Memory B cell (primary cell): ENCODE measurements around the gene ZFP36L2.

ENCODE experiments used
- ATAC-seq: fragments of 150-1000 bp; cut with Tn5 transposase; 2 replicates; pipeline ENCODE4 v1.10.0; 2021; ENCODE audit warnings: low read depth, mild to moderate bottlenecking, moderate library complexity
- DNase-seq, 2 donors: peaks; one replicate each; pipeline ENCODE4 v3.0.0; 2022; ENCODE audit warnings: low spot score in 2 of 2
- H3K27ac Mint-ChIP-seq: one replicate; pipeline ENCODE4 v1.8.0; 2022; ENCODE audit warnings: mild to moderate bottlenecking, moderate library complexity, mixed read lengths
- H3K27me3 Mint-ChIP-seq: one replicate; pipeline ENCODE4 v1.8.0; 2022; ENCODE audit warnings: mixed read lengths
- H3K36me3 Mint-ChIP-seq: one replicate; pipeline ENCODE4 v1.8.0; 2022; ENCODE audit warnings: mild to moderate bottlenecking, mixed read lengths
- H3K4me1 Mint-ChIP-seq: one replicate; pipeline ENCODE4 v1.8.0; 2022; ENCODE audit warnings: mixed read lengths
- H3K4me3 Mint-ChIP-seq: one replicate; pipeline ENCODE4 v1.8.0; 2022; ENCODE audit warnings: mild to moderate bottlenecking, moderate library complexity, mixed read lengths
- H3K9me3 Mint-ChIP-seq: one replicate; pipeline ENCODE4 v1.8.0; 2022; ENCODE audit warnings: mixed read lengths

Gene ZFP36L2

DNA sequence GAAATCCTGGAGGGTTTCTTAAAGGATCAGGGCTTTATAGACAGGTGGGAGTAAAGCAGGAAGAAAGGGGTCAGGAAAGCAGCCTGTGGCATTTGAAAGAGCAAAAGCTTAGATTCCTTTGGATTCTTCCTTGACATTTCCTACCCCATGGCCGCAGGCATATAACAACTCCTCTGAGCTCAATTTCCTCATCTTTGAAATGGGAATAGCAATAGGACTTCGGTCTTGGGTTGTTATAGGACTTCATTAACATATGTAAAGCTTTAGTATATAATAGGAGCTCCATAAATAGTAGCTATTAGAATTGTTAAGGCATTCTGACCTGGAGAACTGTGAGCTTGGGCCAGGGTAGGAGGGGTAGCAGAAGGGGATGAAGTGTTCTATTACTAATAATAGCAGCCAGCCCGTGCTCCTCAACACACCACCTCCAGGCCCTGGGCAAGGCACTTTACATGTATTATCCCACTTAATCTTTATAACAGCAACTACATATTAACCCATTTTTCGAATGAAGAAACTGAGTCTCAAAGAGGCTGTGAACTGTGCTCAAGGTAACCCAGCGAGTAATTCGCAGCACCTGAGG lies 10.6 kb downstream of the ZFP36L2 start:
- peaks cover 27% of the 10 kb centered on the region for H3K4me1 Mint-ChIP-seq
- no peaks in the 10 kb centered on the region for H3K9me3 Mint-ChIP-seq
- DNase-seq (no peak), ATAC-seq (no peak)
- H3K27me3 Mint-ChIP-seq: no peaks in the 10 kb centered on the region
- peaks cover 3% of the 10 kb centered on the region for H3K36me3 Mint-ChIP-seq
- H3K27ac Mint-ChIP-seq: no peak overlapping the region
- no peak overlapping the region for H3K4me3 Mint-ChIP-seq

DNA sequence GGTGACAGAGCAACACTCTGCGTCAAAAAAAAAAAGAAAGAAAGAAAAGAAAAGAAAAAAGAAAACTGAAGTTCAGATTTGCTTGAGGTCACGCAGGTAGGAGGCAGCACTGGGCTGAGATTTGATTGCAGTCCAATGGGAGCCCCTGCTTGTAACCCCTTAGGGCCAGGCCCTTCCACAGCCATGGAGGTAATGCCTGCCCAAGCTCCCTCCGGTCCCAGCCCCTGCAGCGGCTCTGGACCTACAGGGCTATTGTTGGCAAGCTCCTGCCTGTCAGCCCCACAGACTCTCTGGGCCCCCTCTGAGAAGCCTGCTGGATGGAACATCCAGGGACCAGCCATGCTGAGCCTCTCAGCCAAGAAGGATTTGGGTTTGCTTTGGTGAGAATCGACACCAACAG lies 12.2 kb downstream of the ZFP36L2 start:
- Mint-ChIP-seq H3K9me3 (no peaks in the 10 kb centered on the region), H3K4me3 (no peak overlapping the region), H3K27me3 (no peaks in the 10 kb centered on the region), H3K36me3 (peaks cover 3% of the 10 kb centered on the region), H3K4me1 (peaks cover 22% of the 10 kb centered on the region), H3K27ac (no peak overlapping the region)
- DNase-seq: no peak
- ATAC-seq: no peak

DNA sequence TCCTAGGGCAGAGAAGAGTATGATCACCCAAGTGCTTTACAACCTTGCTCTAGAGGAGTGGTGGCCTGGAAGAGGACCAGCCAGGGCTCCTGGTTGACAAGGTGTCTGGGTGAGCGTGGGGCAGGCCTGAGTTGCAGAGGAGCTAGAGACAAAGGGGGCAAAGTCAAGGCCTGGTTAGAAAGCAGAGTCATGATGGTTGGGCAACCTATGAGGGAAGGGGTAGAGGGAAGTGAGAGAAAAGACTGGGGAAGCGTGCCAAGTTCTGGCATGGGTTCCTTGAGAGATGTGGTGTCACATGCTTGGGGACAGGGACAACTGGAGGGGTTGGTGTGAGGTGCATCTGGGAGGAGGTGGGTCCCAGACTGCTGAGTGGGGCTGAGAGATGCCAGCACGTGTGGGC lies 13.5 kb downstream of the ZFP36L2 start:
- DNase-seq (no peak), ATAC-seq (peak; percentile 61)
- Mint-ChIP-seq H3K27ac (no peak overlapping the region), H3K4me1 (peaks cover 16% of the 10 kb centered on the region), H3K4me3 (peak overlapping the region; percentile 9), H3K27me3 (no peaks in the 10 kb centered on the region), H3K9me3 (no peaks in the 10 kb centered on the region), H3K36me3 (peaks cover 3% of the 10 kb centered on the region)

DNA sequence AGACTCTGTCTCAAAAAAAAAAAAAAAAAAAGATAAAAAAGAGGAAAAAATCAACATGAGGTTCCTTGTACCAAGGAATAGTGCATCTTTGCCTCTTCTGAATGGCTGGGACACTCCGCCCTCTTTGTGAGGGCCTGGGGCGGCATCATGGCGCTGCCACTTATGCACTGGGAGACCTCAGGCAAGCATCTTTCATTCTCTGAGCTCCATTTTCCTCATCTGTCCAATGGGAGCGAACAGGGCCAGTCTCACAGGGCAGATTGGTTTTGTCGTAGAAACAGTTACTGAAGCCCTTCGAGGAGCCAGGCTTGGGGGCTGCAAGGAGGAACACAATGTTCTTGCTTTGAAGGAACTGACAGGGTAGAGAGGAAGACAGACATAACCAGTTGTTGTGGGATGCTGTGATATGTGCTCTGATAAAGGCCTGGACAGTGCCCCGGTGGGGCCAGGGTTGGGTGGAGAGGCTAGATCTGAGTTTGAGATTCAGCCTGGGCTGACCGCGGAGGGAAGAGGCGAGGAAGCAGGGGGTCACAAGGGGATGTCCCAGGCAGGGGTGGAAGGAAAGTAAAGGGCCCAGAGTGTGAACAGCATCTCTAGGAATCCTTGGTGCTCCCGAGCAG lies 14.1 kb downstream of the ZFP36L2 start:
- no peaks in the 10 kb centered on the region for H3K9me3 Mint-ChIP-seq
- DNase-seq: no peak
- H3K4me3 Mint-ChIP-seq: no peak overlapping the region
- peaks cover 17% of the 10 kb centered on the region for H3K4me1 Mint-ChIP-seq
- H3K27ac Mint-ChIP-seq: no peak overlapping the region
- ATAC-seq: no peak
- H3K36me3 Mint-ChIP-seq: peaks cover 3% of the 10 kb centered on the region
- H3K27me3 Mint-ChIP-seq: no peaks in the 10 kb centered on the region

DNA sequence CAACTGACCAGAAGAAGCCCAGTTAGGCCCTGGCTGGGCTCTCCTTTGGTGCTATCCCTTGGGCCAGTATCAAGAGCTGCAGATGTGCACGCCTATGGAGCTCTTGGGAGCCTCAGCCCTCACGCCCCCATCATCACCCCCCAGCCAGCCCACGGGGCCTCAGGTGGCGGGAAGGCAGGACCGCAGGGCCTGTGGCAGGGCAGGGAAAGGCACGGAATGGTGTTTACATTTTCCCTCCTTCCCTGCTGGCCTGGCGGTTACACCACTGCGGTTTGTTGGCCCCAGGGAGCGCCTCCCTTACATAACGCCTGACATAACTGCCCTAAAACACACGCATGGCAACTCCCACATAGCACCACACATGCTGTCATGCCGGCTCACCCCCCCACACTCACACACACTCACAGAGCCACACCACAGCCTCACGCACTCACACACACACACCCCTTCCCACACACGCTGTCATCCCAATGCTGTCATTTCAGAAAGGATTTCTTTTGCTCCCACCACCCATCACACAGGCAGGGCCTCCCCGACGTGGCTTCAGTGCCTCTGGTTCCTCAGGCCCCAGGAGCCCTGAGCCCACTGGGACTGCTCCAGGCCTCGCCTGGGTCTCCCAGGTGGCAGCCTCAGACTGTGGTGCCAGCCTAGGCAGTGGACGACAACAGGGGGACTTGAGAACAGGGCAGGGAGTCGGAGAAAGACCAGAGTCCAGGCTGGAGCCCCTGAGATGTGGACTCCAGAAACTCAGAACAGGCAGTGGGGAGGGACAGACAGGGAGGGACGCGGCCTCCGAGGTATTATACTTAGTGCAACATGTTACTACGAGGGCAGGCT lies 15.7 kb downstream of the ZFP36L2 start:
- ATAC-seq: no peak
- H3K36me3 Mint-ChIP-seq: peaks cover 3% of the 10 kb centered on the region
- no peaks in the 10 kb centered on the region for H3K9me3 Mint-ChIP-seq
- no peak overlapping the region for H3K4me3 Mint-ChIP-seq
- H3K27ac Mint-ChIP-seq: no peak overlapping the region
- no peak for DNase-seq
- no peaks in the 10 kb centered on the region for H3K27me3 Mint-ChIP-seq
- peaks cover 21% of the 10 kb centered on the region for H3K4me1 Mint-ChIP-seq

DNA sequence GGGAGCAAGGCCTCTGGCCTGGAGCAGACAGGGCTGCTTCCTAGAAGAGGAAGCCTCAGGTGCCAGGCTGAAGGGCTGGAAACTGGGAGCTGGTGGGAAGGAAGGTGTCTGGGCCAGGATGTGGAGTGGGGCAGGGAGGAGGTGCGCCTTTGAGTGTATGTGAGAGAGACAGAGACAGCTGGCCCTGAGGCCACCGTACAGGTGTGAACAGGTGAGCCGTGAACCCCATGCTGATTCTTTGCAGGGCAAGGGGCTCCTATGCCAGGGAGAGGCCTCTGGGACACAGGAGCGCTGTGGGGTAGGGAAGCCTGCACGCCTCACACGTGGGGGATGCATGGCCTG lies 16.3 kb downstream of the ZFP36L2 start:
- H3K9me3 Mint-ChIP-seq: no peaks in the 10 kb centered on the region
- H3K36me3 Mint-ChIP-seq: peaks cover 3% of the 10 kb centered on the region

DNA sequence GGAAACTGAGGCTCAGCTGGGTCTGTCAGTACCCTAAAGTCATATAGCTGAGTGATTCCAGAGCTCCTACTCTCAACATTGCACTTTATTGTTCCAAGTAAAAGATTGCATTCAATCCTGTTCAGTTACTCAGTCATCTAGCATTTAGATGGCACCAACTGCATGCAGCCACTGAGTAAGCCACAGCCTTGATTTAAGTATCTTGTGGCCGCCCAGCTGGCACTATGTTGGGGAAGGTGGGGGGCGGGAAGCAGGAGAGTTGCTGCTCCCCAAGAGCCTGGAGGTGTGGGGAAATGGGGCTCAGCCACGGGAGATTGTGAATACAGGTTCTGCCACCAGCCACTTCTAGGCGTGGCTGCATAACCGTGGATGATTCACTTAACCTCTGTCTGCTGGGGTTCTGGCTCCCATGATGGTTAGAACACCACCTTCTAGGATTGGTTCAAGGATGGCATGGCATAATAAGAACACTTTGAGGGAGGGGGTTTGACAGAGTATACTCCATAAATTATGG lies 17.1 kb downstream of the ZFP36L2 start:
- Mint-ChIP-seq H3K9me3 (no peaks in the 10 kb centered on the region), H3K36me3 (peaks cover 3% of the 10 kb centered on the region)

More for the DNA sequence above, 16.3 kb downstream of the ZFP36L2 start:
- Mint-ChIP-seq H3K4me1 (peaks cover 21% of the 10 kb centered on the region), H3K4me3 (no peak overlapping the region), H3K27ac (no peak overlapping the region), H3K27me3 (no peaks in the 10 kb centered on the region)
- no peak for DNase-seq
- no peak for ATAC-seq

DNA sequence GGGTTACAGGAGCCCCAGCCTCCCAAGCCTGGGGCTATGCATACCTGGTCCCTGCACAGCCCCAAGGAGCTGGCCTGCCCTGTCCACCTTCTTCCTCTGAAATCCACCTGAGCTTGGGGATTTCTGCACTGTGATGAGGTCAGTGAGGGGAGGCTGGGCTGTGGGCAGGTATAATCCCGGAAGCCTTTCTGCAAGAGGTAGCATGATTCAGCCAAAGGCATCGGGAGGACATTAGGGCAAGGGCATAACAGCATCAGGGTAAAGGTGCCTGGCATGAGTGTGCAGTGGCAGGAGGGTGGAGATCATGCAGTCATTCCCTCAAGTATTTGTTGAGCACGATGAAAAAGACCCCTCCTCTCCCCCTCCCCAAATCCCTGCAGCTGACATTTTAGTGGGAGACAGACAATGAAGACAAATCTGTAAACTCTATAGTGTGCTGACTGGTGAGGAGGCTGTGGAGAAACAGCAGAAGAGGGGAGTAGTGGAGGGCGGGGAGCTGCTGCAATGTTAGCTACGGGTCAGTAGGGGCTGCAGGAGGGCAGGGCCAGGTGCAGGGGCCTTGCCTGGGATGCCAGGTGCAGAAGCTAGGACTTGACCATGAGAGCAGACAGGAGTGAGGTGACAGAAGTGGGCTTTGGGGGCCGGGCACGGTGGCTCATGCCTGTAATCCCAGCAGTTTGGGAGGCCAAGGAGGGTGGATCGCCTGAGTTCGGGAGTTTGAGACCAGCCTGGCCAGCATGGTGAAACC lies 18.7 kb downstream of the ZFP36L2 start:
- Mint-ChIP-seq H3K9me3 (no peaks in the 10 kb centered on the region), H3K36me3 (no peaks in the 10 kb centered on the region), H3K4me1 (peaks cover 19% of the 10 kb centered on the region), H3K27ac (no peak overlapping the region), H3K4me3 (no peak overlapping the region), H3K27me3 (no peaks in the 10 kb centered on the region)
- no peak for ATAC-seq
- DNase-seq: no peak

More for the DNA sequence above, 17.1 kb downstream of the ZFP36L2 start:
- Mint-ChIP-seq H3K27me3 (no peaks in the 10 kb centered on the region), H3K4me3 (no peak overlapping the region), H3K27ac (no peak overlapping the region), H3K4me1 (peaks cover 21% of the 10 kb centered on the region)
- DNase-seq: no peak
- ATAC-seq: no peak

DNA sequence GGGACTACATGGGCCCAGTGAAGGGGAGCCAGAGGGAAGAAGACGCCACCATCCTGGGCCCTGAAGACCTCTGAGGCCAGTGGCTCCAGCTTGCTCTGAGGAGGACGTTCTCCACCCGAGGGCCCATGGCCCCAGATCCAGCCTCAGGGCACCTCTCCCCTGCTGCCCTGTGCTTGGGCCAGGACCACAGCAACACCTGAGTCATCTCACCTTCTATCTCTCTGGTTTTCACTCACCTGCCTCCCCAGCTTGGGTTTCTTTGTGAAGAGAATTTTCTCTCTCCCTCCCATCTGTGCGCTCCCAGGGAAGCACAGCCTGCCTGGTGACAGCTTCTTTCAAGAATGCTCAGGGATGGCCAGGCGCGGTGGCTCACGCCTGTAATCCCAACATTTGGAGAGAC lies 19.8 kb downstream of the ZFP36L2 start:
- DNase-seq (no peak), ATAC-seq (no peak)
- no peaks in the 10 kb centered on the region for H3K9me3 Mint-ChIP-seq
- H3K4me1 Mint-ChIP-seq: peaks cover 18% of the 10 kb centered on the region
- H3K4me3 Mint-ChIP-seq: no peak overlapping the region
- H3K36me3 Mint-ChIP-seq: peaks cover 2% of the 10 kb centered on the region
- no peak overlapping the region for H3K27ac Mint-ChIP-seq
- H3K27me3 Mint-ChIP-seq: no peaks in the 10 kb centered on the region

DNA sequence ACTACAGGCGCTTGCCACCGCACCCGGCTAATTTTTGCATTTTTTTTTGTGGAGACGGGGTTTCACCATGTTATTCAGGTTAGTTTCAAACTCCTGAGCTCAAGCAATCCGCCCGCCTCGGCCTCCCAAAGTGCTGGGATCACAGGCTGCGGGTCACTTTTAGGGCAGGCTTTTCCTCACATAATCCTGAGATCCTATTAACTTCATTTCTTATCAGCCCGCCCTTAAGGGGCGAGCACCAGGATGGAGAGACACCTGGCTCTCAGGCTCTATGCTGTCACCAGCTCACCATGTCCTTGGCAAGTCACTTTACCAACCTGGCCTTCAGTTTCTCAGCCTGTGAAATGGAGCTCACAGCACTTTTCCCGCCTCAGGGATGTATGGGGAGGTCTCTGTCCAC lies 23.0 kb downstream of the ZFP36L2 start:
- no peak for DNase-seq
- no peak for ATAC-seq
- H3K4me1 Mint-ChIP-seq: peaks cover 15% of the 10 kb centered on the region
- H3K27me3 Mint-ChIP-seq: no peaks in the 10 kb centered on the region
- no peak overlapping the region for H3K27ac Mint-ChIP-seq
- H3K4me3 Mint-ChIP-seq: no peak overlapping the region
- peaks cover 2% of the 10 kb centered on the region for H3K36me3 Mint-ChIP-seq
- no peaks in the 10 kb centered on the region for H3K9me3 Mint-ChIP-seq

DNA sequence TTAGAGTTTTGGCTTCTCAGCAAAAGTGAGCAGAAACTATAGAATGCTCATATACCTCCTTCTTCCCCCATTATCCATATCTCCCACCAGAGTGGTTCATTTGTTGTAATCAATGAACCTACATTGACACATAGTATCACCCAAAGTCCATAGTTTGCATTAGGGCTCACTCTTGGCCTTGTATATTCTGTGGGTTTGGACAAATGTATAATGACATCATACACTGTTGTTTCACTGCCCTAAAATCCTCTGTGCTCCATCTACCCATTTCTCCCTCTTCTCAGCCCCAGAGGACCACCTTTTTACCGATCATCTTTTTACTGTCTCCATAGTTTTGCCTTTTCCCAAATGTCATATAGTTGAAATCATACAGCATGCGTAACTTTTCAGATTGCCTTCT lies 24.1 kb downstream of the ZFP36L2 start:
- DNase-seq: no peak
- Mint-ChIP-seq H3K27ac (no peak overlapping the region), H3K36me3 (peaks cover 2% of the 10 kb centered on the region), H3K9me3 (no peaks in the 10 kb centered on the region), H3K27me3 (no peaks in the 10 kb centered on the region), H3K4me3 (no peak overlapping the region), H3K4me1 (peaks cover 13% of the 10 kb centered on the region)
- ATAC-seq: no peak

DNA sequence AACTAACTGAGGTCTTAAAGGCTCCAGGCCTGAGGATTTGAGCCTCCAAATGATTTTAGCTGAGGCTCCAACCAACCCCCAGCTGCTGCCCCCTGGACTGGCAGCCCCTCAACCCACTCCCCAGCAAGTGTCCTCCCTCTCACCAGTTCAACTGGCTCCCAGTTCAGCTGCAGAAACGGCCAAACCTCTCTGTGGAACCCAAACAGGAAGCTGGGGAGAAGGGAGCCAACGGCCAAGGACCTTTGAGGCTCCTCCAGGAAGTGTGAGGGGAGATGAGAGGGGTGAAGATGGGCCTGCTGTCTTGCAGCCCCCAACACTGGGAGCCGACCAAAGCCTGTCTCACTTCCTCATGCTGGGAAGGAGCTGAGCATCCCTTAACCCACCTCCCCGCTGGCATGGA lies 24.9 kb downstream of the ZFP36L2 start:
- Mint-ChIP-seq H3K36me3 (peaks cover 2% of the 10 kb centered on the region), H3K4me3 (no peak overlapping the region), H3K27ac (no peak overlapping the region), H3K4me1 (peaks cover 19% of the 10 kb centered on the region), H3K27me3 (no peaks in the 10 kb centered on the region), H3K9me3 (peaks cover under 1% of the 10 kb centered on the region)
- no peak for DNase-seq
- ATAC-seq: no peak

DNA sequence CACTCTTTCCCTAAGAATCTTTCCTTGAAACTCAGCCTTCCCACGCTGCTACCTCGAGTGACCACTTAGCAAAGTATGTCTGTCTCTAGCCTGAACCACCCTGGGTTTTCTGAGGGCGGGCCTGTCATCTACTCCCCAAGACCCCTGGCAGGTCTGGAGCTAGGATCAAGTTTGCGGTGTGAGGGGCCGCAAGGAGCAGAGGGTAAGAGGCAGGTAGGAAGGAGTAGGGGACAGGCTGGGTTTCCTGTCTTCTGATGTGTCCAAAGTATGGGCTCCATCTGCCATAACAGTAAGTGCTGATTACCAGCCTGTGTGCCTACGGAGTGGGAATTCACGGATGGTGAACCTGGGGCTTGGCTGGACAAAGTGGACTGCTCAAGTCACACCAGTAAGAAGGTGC lies 25.4 kb downstream of the ZFP36L2 start:
- H3K36me3 Mint-ChIP-seq: peaks cover 2% of the 10 kb centered on the region
- ATAC-seq (no peak), DNase-seq (no peak)
- peaks cover 1% of the 10 kb centered on the region for H3K9me3 Mint-ChIP-seq
- H3K27me3 Mint-ChIP-seq: no peaks in the 10 kb centered on the region
- H3K27ac Mint-ChIP-seq: no peak overlapping the region
- H3K4me3 Mint-ChIP-seq: no peak overlapping the region
- peaks cover 21% of the 10 kb centered on the region for H3K4me1 Mint-ChIP-seq
